Activated naive CD4-positive, alpha-beta T cell treated with anti-CD3 and anti-CD28 coated beads for 36 hours (primary cell): ENCODE results near the gene BIN1. TPM values are rescaled to one million over a fixed set of nuclear protein-coding genes. Genes with fewer than 3 reads are reported as not detected.

Experiments
- CTCF ChIA-PET: fragments of 350-600 bp; sonication (Branson Sonifier 250); formaldehyde crosslinking; loops from one replicate; lab custom pipeline; 2021; ENCODE audit warnings: antibody characterized with exemption; lab: Charles Lee
- DNase-seq: peaks from one replicate; pipeline ENCODE4 v3.0.0-alpha.2; 2020
- H3K27ac Mint-ChIP-seq: one replicate; pipeline ENCODE4 v1.8.0; 2021; ENCODE audit warnings: mild to moderate bottlenecking, mixed read lengths
- H3K27me3 Mint-ChIP-seq: one replicate; pipeline ENCODE4 v1.8.0; 2021; ENCODE audit warnings: low read depth, mixed read lengths
- H3K36me3 Mint-ChIP-seq: one replicate; pipeline ENCODE4 v1.8.0; 2021; ENCODE audit warnings: low read depth, mixed read lengths
- H3K4me1 Mint-ChIP-seq: one replicate; pipeline ENCODE4 v1.8.0; 2021; ENCODE audit warnings: low read depth, mixed read lengths
- H3K4me3 Mint-ChIP-seq: one replicate; pipeline ENCODE4 v1.8.0; 2021; ENCODE audit warnings: mild to moderate bottlenecking, moderate library complexity, mixed read lengths
- H3K9me3 Mint-ChIP-seq: one replicate; pipeline ENCODE4 v1.8.0; 2021; ENCODE audit warnings: mixed read lengths
- intact Hi-C: fragments of 100-400 bp; cut with micrococcal nuclease; formaldehyde crosslinking; loops from one replicate; pipeline ENCODE4 v1.15.1; 2023
- total RNA-seq, 2 experiments: library from RNA; stranded (reverse); gene quantifications; one replicate each; pipeline ENCODE4 v1.2.3, GENCODE V29; 2021

BIN1 gene
- total RNA-seq, 2 experiments from 2014 or later, result 50.4 to 51.1 TPM

DNA sequence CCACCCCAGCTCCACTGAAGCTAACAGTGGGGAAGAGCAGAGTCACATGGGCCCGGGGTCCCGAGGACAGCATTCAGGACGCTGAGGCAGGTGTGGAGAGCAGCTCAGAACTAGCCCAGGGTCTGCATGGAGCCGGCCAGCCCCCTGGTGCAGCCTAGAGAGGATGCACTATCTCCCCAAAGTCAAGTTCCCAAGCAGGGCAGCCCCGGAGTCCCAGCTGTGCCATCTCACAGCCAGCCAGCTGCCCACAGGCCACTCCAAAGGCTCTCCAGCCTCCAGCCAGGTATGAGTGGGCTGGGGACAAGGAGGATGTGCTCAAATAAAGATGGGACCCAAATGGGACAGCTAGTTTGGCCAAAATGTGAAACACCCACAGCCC, 41.0 kb downstream of the BIN1 start:
- intact Hi-C loops, result loop anchor here (2.0 to 5.0 kb wide), 2 partner anchors 229 to 351 kb away; partner anchors contain the start of genes ERCC3 and PROC
- CTCF ChIA-PET, result interaction anchor here (0.6 to 1.3 kb wide), 3 partner anchors 16 to 228 kb away, joined by 3 read pairs; partner anchors contain the start of gene ERCC3
- Mint-ChIP-seq H3K9me3 (no peaks in the 10 kb centered on the region), H3K4me1 (peaks cover 28% of the 10 kb centered on the region), H3K27me3 (no peaks in the 10 kb centered on the region), H3K27ac (peak overlapping the region; percentile 9), H3K36me3 (peaks cover 4% of the 10 kb centered on the region), H3K4me3 (no peak overlapping the region)
- no peak for DNase-seq

DNA sequence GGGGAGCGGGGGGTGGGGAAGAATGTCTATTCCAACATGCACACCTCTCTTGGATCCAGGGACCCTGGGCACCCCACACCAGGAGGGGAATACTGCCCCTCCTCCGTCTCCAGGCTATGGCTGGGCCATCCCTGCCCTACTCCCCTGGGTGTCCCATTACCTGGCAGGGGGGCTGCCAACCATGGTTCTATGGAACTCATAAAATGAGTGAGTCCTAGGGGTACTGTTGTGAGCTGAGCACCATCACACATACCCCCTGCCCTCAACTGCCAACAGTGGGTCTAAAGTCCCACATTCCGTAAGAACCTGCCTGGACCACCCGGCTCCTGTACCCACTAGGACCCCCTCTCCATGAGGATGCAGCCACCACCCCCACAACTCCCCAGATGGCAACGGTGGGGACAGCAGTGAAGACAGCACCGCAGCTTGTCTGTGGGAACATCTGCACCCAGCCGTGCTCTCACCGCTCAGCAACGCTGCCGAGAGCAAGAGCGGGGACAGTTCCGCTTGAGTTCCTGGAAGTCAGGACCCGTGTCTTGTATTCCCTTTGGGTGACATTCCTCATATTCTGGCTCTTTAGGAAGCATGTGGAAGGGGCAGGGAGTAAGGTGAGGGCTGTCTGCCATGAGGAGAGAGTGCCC, 41.5 kb downstream of the BIN1 start:
- H3K4me1 Mint-ChIP-seq, result peaks cover 26% of the 10 kb centered on the region
- CTCF ChIA-PET, result interaction anchor here (0.6 to 1.3 kb wide), 4 partner anchors 10 to 228 kb away, joined by 3 to 5 read pairs (median 3); partner anchors contain the start of gene ERCC3

DNA sequence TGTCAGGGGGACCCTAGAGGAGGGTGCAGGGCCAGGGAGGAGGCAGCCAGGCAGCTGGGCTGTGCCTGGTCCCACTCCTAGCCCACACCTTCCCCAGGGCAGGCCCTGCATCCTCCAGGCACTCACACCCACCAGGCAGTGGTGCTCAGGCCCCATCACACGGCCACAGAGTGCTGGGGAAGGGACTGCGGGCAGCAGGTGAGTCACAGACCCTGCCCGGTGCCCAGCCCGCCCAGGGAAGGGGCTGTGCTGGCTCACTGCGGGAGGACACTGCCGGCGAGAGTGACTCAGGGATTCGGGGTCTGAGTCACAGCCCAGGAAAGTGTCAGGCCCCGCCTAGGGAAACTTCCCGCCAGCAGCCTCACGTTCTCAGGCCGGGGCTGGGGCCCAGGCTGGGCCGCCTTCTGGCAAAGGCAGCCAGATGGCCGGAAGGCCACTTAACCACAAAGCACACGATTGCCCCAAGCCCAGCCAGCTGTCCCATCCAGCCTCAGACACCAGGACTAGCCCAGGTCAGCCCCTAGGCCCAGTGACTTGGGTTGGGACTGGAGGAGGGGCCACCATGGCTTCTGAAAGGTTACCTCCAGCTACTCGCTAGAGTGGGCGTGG, 42.2 kb downstream of the BIN1 start:
- H3K4me3 Mint-ChIP-seq, result no peak overlapping the region
- CTCF ChIA-PET, result interaction anchor here (0.8 to 1.3 kb wide), 2 partner anchors 11 to 109 kb away, joined by 3 to 5 read pairs; no protein-coding TSS in a partner anchor
- H3K27ac Mint-ChIP-seq, result peak overlapping the region; percentile 75
- peaks cover 4% of the 10 kb centered on the region for H3K36me3 Mint-ChIP-seq
- peaks cover 26% of the 10 kb centered on the region for H3K4me1 Mint-ChIP-seq
- no peaks in the 10 kb centered on the region for H3K9me3 Mint-ChIP-seq
- no peaks in the 10 kb centered on the region for H3K27me3 Mint-ChIP-seq
- peak; percentile 85 for DNase-seq
- intact Hi-C loops, result loop anchor here (1.0 to 5.0 kb wide), 5 partner anchors 17 to 407 kb away; partner anchors contain the start of genes BIN1, ERCC3 and PROC

More for the DNA sequence above, 41.5 kb downstream of the BIN1 start:
- H3K4me3 Mint-ChIP-seq, result no peak overlapping the region
- intact Hi-C loops, result loop anchor here (2.0 to 5.0 kb wide), 2 partner anchors 229 to 352 kb away; partner anchors contain the start of genes ERCC3 and PROC
- DNase-seq, result no peak
- H3K27me3 Mint-ChIP-seq, result no peaks in the 10 kb centered on the region
- H3K27ac Mint-ChIP-seq, result peak overlapping the region; percentile 77
- H3K9me3 Mint-ChIP-seq, result no peaks in the 10 kb centered on the region
- H3K36me3 Mint-ChIP-seq, result peaks cover 4% of the 10 kb centered on the region

DNA sequence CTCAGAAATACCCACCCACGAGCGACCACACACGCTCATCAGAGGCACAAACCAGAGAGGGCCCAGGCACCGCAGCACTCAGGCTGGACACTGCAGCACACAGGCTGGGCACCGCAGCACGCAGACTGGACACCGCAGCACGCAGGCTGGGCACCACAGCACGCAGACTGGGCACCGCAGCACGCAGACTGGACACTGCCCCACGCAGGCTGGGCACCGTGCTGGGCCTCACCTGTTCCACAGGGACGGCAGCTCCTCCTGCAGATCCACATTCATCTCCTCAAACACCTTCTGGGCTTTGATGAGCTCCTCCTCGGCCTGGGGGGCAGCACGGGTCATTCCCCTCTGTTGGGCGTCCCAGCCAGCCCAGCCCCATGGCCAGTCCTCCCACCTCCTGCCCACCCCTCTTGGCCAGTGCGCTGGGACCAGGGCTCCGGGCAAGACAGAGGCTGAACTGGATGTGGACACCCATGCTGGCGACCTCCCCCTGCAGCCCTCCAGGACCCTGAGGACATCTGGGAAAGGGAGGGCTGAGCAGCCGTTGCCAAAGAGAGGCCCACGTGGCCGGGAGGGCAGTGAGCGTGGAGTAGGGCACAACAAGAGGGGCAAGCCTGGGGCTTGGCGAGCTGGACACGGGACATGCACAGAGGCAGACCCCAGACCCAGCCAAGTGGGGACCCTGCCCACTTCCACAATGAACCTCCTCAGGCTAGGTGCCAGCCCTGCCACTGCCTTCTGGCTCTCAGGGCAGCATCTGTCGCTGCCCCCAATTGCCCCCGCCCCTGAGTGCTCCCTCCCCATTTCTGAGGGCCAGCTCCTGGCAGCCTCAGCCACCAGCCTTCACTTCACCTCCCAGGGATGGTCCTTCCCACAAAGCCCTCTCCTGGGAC, 43.0 kb downstream of the BIN1 start:
- no peak for DNase-seq
- Mint-ChIP-seq H3K36me3 (peaks cover 2% of the 10 kb centered on the region), H3K27me3 (no peaks in the 10 kb centered on the region), H3K27ac (peak overlapping the region; percentile 75), H3K4me1 (peaks cover 26% of the 10 kb centered on the region), H3K4me3 (no peak overlapping the region), H3K9me3 (no peaks in the 10 kb centered on the region)
- CTCF ChIA-PET, result no interaction called here
- intact Hi-C loops, result loop anchor here (1.0 to 2.0 kb wide), 4 partner anchors 17 to 407 kb away; partner anchors contain the start of genes BIN1 and ERCC3

- no peak for DNase-seq
- CTCF ChIA-PET, result no interaction called here
- H3K4me1 Mint-ChIP-seq, result peaks cover 20% of the 10 kb centered on the region
- intact Hi-C loops, result no loop called here
- no peaks in the 10 kb centered on the region for H3K27me3 Mint-ChIP-seq
- H3K4me3 Mint-ChIP-seq, result no peak overlapping the region
- H3K9me3 Mint-ChIP-seq, result no peaks in the 10 kb centered on the region
- peaks cover 1% of the 10 kb centered on the region for H3K36me3 Mint-ChIP-seq
- no peak overlapping the region for H3K27ac Mint-ChIP-seq
These were observed 45.3 kb downstream of the BIN1 start for GRCh38 chr2:127061375-127062273.

DNA sequence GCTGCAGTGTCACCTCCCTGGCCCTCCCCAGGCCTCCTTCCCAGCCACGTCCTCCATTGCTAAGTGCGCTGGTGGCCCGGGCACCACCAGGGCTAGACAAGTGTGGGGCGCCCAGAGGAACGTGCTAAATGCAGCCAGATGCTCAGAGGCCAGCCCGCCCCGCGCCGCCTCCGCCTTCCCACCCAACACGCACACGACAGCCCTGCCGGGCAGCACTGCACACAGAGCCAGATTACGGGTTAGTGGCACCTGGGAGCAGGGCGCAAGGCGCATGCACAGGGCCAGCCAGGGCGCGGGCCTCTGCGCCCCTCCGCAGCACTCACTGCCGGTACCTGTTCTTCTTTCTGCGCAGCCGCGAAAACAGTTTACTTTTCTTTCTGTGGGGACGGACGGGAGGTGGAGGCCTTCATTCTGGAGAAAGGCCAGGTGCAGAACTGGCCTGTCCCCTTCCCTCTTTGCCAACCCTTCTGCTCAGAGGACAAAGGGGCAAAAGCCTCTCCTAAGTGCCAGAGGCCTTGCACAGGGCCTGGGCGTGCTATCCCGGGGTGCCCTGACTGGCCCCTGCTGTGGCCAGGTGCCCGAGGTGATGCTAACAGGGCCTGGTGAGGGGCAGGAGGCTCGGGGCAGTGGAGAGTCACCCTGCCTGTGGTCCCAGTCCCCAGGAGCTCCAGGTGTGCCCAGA, 46.5 kb downstream of the BIN1 start:
- CTCF ChIA-PET, result no interaction called here
- no peak for DNase-seq

GRCh38 chr2:127059559-127059958, 47.4 kb downstream of the BIN1 start:
- no peak for DNase-seq
- Mint-ChIP-seq H3K27ac (no peak overlapping the region), H3K4me3 (no peak overlapping the region), H3K36me3 (peaks cover 1% of the 10 kb centered on the region), H3K4me1 (peaks cover 7% of the 10 kb centered on the region), H3K9me3 (no peaks in the 10 kb centered on the region), H3K27me3 (no peaks in the 10 kb centered on the region)
- intact Hi-C loops, result no loop called here
- CTCF ChIA-PET, result no interaction called here

More for the DNA sequence above, 46.5 kb downstream of the BIN1 start:
- Mint-ChIP-seq H3K4me3 (no peak overlapping the region), H3K9me3 (no peaks in the 10 kb centered on the region), H3K4me1 (peaks cover 16% of the 10 kb centered on the region), H3K27ac (no peak overlapping the region), H3K27me3 (no peaks in the 10 kb centered on the region), H3K36me3 (peaks cover 1% of the 10 kb centered on the region)
- intact Hi-C loops, result no loop called here

- no peak for DNase-seq
- Mint-ChIP-seq H3K4me1 (peaks cover 3% of the 10 kb centered on the region), H3K4me3 (no peak overlapping the region), H3K27ac (no peak overlapping the region), H3K9me3 (no peaks in the 10 kb centered on the region), H3K27me3 (no peaks in the 10 kb centered on the region), H3K36me3 (peaks cover 1% of the 10 kb centered on the region)
- intact Hi-C loops, result no loop called here
- CTCF ChIA-PET, result no interaction called here
These were observed 48.1 kb downstream of the BIN1 start for GRCh38 chr2:127058954-127059252.

DNA sequence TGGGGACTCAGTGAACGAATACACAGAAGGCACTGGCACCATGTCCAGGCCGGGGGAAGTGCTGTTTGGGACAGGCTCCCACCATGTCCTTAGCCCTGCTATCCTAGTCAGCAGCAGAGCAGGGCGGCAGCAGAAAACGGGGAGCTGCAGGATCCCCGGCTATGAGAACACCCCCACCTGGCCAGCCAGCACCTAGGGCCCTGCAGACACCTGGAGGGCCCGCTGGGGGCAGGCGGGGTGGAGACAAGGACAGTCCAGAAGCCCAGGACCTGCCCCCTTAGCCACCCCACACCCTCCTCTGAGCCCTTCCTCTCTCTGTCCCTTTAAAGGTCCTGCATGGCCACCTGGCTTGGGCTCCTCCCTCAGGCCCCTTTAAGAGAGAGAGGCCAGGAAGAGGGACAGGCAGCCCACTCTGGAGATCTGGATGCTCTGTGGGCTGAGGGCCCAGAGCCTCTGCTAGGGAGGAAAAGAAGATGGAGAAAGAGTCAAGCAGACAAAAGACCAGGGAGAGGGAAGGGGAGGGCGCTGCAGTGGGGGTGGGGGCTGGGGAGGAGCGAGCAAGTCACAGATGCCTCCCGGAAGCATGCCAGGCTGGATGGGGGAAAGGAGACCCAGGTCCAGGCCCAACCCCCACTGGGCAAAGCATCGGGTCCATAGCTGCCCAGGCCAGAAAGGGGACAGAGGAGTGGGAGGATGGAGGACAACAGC, 48.6 kb downstream of the BIN1 start:
- H3K9me3 Mint-ChIP-seq, result no peaks in the 10 kb centered on the region
- CTCF ChIA-PET, result no interaction called here
- H3K36me3 Mint-ChIP-seq, result peaks cover 1% of the 10 kb centered on the region
- H3K27ac Mint-ChIP-seq, result no peak overlapping the region
- no peaks in the 10 kb centered on the region for H3K27me3 Mint-ChIP-seq
- intact Hi-C loops, result no loop called here
- no peak for DNase-seq
- no peak overlapping the region for H3K4me3 Mint-ChIP-seq
- H3K4me1 Mint-ChIP-seq, result peaks cover 3% of the 10 kb centered on the region

GRCh38 chr2:127057371-127058245, 49.3 kb downstream of the BIN1 start:
- no peak overlapping the region for H3K4me3 Mint-ChIP-seq
- no peak overlapping the region for H3K27ac Mint-ChIP-seq
- no peaks in the 10 kb centered on the region for H3K9me3 Mint-ChIP-seq
- no peaks in the 10 kb centered on the region for H3K27me3 Mint-ChIP-seq
- DNase-seq, result no peak
- H3K36me3 Mint-ChIP-seq, result peaks cover 1% of the 10 kb centered on the region
- CTCF ChIA-PET, result no interaction called here
- intact Hi-C loops, result no loop called here
- H3K4me1 Mint-ChIP-seq, result peaks cover under 1% of the 10 kb centered on the region
